22Rv1 (cell line): ENCODE measurements around the gene IL20RB.
"Not testable (repeated sequence)": the region's sequence is repeated elsewhere in the genome, so short reads cannot be mapped to it uniquely, and the experiment has no call there.

ENCODE experiments used
- H3K27ac ChIP-seq: fragments of 450-650 bp; 2 replicates; pipeline ENCODE4 v1.5.1; 2017
- ZFX ChIP-seq: fragments of 450-650 bp; IDR thresholded peaks from 2 replicates; pipeline ENCODE4 v1.6.1; 2017; ENCODE audit warnings: antibody characterized with exemption, borderline replicate concordance
- TF ChIP-seq, protein P1 (sequence below): fragments of 450-650 bp; IDR thresholded peaks from 2 replicates; pipeline ENCODE4 v1.5.1; 2017; ENCODE audit warnings: mild to moderate bottlenecking

IL20RB gene

DNA sequence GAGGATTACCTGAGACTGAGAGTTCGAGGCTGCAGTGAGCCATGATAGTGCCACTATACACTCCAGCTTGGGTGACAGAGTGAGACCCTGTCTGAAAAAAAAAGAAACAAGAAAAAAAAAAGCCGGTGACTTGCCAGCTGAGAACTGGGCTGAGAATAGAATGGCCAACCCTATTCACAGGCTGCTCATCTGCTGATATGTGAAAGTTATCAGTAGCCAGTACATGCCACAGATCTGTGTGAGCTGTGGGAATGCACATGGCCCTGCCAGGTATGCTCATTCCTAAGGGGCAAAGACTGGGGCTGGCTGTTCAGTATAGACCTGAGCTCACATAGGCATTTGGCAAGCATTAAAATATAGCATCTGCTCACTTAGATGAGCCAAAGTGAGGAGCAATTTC is 30.9 kb downstream of the IL20RB start:
- TF ChIP-seq ZFX: no peak
- H3K27ac ChIP-seq: no peak overlapping the region

DNA sequence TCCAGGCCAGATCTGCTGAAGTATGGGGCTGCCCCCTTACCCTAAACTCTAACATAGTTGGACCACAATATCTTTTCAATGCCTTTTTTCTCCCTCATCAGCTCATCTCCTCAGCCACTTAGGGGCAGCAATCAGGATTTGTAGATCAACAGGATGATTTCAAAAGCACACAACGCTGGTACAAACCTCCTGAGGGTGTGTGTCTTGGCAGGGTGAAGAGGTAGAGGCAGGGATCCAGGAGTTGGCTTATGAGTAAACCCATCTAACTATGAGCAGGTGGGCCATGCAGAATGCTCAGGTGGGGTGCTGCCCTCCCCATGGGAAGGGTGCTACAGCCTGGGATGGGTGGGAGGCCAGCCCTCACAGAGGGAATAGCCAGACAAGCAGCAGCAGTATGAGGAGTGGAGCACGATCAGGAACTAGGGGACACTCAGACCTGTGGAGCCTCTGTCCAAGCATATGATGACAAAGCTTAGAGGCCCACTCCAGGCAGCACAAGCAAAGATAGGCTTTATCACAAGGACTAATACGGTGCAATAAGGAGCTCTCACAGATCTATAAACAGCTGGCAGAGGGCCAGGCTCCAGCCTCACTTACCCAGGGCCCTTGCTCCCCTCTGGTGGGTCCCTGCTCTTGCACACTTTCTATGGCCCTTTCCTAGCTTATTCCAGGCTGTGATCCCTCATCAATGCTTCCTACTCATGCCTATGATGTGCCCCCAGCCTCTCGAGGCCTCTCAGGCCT is 32.2 kb downstream of the IL20RB start:
- H3K27ac ChIP-seq: no peak overlapping the region
- TF ChIP-seq, protein P1, sequence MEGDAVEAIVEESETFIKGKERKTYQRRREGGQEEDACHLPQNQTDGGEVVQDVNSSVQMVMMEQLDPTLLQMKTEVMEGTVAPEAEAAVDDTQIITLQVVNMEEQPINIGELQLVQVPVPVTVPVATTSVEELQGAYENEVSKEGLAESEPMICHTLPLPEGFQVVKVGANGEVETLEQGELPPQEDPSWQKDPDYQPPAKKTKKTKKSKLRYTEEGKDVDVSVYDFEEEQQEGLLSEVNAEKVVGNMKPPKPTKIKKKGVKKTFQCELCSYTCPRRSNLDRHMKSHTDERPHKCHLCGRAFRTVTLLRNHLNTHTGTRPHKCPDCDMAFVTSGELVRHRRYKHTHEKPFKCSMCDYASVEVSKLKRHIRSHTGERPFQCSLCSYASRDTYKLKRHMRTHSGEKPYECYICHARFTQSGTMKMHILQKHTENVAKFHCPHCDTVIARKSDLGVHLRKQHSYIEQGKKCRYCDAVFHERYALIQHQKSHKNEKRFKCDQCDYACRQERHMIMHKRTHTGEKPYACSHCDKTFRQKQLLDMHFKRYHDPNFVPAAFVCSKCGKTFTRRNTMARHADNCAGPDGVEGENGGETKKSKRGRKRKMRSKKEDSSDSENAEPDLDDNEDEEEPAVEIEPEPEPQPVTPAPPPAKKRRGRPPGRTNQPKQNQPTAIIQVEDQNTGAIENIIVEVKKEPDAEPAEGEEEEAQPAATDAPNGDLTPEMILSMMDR: no peak
- TF ChIP-seq ZFX: no peak

DNA sequence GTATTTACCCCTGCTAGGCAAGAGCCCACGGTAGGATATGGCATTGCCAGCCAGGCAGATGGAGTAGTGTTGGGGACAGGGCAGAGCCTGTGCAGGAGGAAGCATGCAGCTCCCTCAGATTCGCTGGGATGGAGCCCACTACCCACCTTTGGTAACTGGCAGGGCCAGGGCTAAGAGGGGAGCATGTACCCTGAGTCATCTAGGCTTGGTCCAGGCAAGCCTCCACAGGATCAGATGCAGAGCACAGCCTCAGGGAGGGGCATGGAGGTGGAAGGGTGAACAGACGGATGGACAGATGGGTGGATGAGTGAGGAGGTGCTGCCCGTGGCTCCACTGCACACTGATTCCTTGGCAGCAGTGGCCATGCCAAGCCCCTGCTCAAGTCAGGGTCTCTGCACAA is 33.0 kb downstream of the IL20RB start:
- no peak overlapping the region for H3K27ac ChIP-seq
- TF ChIP-seq, protein P1: no peak
- no peak for TF ChIP-seq ZFX

DNA sequence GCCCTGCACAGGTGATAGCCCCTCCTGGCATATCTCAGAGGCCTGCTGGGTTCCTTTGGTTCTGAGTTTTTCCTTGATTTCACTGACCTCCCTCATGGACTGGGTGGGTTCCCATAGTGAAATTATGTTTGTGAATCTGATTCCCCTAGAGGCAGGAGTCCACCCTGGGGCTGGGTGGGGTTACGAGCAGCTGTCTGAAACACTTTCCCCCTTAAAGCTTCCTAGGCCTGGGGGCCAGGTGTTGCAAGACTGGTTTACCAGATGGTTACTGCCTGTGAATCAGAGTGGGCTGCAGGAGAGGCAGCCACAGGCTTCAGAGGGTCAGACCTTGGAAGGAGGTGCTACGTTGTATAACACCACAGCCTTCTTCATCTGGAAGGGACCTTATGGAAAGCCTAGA is 34.3 kb downstream of the IL20RB start:
- TF ChIP-seq, protein P1: no peak
- TF ChIP-seq ZFX: no peak
- no peak overlapping the region for H3K27ac ChIP-seq

DNA sequence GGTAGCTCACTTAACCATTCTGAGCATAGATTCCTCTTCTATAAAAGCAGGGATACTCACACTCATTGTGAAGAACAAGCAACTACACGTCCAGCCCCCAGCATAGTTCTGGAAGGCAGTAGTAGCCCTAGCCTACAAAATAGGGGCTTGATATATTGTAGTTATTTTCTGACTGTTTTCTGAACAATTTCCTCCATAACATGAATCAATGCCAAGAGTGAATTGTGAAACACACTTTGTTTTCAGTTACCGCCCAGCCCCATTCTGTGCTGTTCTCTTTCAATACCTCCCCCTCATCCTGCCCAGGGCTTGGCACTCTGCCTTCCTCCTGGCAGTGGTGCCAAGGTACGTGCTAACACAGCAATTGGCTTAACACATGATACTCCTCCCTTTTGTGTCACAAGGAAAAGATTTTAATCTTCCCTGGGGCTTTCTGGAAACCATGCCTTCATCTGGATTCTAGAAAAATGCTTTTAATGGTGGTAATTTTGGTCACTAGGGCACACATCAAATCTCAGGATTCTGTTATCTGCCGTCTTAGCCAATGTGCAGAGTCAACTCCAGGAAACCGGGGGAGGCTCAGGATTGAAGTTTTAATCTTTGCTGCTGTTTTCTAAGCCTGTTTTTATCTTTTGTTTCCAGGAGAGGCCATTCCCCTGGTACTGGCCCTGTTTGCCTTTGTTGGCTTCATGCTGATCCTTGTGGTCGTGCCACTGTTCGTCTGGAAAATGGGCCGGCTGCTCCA is 37.2 kb downstream of the IL20RB start:
- TF ChIP-seq ZFX: no peak
- TF ChIP-seq, protein P1: no peak
- no peak overlapping the region for H3K27ac ChIP-seq

DNA sequence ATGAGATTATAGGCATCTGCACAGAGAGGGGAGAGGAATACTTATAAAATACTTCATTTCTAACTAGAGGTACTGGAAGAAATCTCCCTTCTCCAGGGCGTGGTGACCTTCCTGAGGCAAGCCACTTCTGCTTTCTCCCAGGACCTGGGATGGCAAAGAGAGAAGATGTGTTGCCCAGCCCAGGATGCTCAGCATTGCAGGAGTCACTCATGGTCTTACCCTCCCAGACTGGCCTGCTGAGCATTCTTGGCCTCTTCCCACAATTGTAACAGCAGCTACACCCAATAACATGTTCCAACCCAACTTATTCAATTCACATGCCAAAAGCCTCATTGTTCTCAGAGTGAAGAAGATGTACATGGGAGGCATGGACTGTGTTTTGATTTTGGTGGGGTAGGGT is 37.9 kb downstream of the IL20RB start:
- no peak overlapping the region for H3K27ac ChIP-seq
- no peak for TF ChIP-seq ZFX
- TF ChIP-seq, protein P1: no peak

DNA sequence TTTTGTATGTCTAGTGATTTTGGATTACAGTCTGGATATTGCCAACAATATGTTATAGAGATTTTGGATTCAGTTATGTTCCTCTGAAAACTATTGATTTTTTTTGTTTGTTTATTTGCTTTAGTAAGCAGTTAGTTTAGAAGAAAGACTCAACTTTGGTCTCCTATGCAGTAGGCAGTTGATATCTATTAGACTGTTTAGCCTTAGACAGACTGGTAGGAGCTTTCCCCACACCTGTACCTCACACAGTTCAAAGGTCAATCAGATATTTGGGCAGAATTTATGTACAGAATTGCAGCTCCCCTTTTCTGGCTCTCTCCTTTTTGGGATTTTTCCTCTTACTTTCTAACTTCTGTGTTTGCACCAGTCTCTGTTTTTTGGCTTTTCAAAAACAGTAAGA is 42.3 kb downstream of the IL20RB start:
- TF ChIP-seq, protein P1: no peak
- no peak for TF ChIP-seq ZFX
- no peak overlapping the region for H3K27ac ChIP-seq

DNA sequence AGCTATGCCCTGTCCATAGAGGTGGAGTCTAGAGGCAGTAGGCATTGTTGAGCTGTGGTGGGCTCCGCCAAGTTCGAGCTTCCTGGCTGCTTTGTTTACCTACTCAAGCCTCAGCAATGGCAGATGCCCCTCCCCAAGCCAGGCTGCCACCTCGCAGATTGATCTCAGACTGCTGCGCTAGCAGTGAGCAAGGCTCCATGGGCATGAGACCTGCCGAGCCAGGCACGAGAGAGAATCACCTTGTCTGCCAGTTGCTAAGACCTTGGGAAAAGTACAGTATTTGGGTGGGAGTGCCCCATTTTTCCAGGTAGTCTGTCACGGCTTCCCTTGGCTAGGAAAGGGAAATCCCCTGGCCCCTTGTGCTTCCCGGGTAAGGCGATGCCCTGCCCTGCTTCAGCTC is 49.6 kb downstream of the IL20RB start:
- not testable (repeated sequence) for H3K27ac ChIP-seq
